HG02678 (cell line): ENCODE data around the gene LRRC8D.

ENCODE experiments used
- ATAC-seq: cut with Tn5 transposase; IDR thresholded peaks from one replicate; pipeline ENCODE4 v1.9.1; 2021; ENCODE audit warnings: mild to moderate bottlenecking, moderate library complexity; ENCODE audit not compliant: unreplicated experiment

The LRRC8D gene

GRCh38 chr1:89806616-89807015, 14.2 kb upstream of the LRRC8D start:
- no peak for ATAC-seq

GRCh38 chr1:89807503-89807902, 13.3 kb upstream of the LRRC8D start:
- no peak for ATAC-seq

GRCh38 chr1:89807983-89808382, 12.8 kb upstream of the LRRC8D start:
- ATAC-seq, result no peak

GRCh38 chr1:89808441-89809117, 12.3 kb upstream of the LRRC8D start:
- ATAC-seq, result no peak

GRCh38 chr1:89809556-89809955, 11.3 kb upstream of the LRRC8D start:
- ATAC-seq, result no peak

GRCh38 chr1:89810302-89810701, 10.5 kb upstream of the LRRC8D start:
- no peak for ATAC-seq

- no peak for ATAC-seq
Observed at GRCh38 chr1:89810880-89811279, 10.0 kb upstream of the LRRC8D start.

GRCh38 chr1:89812992-89813391, 7.8 kb upstream of the LRRC8D start:
- ATAC-seq, result no peak

GRCh38 chr1:89815040-89815439, 5.8 kb upstream of the LRRC8D start:
- ATAC-seq, result no peak

GRCh38 chr1:89815611-89816010, 5.2 kb upstream of the LRRC8D start:
- ATAC-seq, result peak; percentile 47

- ATAC-seq, result no peak
Observed at GRCh38 chr1:89816366-89816765, 4.5 kb upstream of the LRRC8D start.

GRCh38 chr1:89821322-89822108, 683 bp downstream of the LRRC8D start:
- ATAC-seq, result peak; percentile 48

- no peak for ATAC-seq
Observed at GRCh38 chr1:89822109-89822962, 1.5 kb downstream of the LRRC8D start.

GRCh38 chr1:89822999-89823628, 2.3 kb downstream of the LRRC8D start:
- no peak for ATAC-seq

- ATAC-seq, result no peak
Observed at GRCh38 chr1:89823679-89824292, 3.0 kb downstream of the LRRC8D start.

GRCh38 chr1:89826594-89826993, 5.8 kb downstream of the LRRC8D start:
- no peak for ATAC-seq

- ATAC-seq, result no peak
Observed at GRCh38 chr1:89827330-89827729, 6.5 kb downstream of the LRRC8D start.

- ATAC-seq, result no peak
Observed at GRCh38 chr1:89827902-89828301, 7.1 kb downstream of the LRRC8D start.

- no peak for ATAC-seq
Observed at GRCh38 chr1:89829186-89829585, 8.4 kb downstream of the LRRC8D start.

GRCh38 chr1:89831462-89832120, 10.8 kb downstream of the LRRC8D start:
- ATAC-seq, result no peak
